Stimulated activated CD8-positive, alpha-beta memory T cell treated with anti-CD3 and anti-CD28 coated beads, Interleukin-15, amount 100 ng/mL, for 4 hours (primary cell): ENCODE results near the gene NR3C2.
A peak's percentile ranks its signal among the peaks of the same experiment; 100 is the strongest.

Source experiments
- DNase-seq, 2 donors: peaks; one replicate each; pipeline ENCODE4 v3.0.0-alpha.2; 2020; ENCODE audit warnings: low read depth in 2 of 2

The NR3C2 gene

DNA sequence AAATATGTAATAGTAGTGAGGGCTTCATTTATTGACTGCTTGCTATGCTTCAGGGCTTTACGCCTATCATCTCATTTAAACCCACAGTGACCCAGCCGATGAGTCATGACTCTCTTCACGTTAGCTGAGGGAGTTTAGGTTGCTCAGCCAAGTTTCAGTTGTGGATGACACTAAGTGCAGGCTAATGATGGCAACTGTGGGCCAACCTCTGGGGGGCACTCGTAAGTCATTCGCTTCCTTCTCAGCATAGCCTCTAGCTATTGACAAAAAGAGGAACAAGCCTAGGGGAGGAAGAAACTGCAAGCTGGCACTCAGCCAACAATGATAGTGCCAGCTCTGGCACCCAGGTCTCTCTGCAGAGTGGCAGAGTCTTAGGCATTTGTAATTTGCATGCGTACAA, 385.3 kb downstream of the NR3C2 start:
- peak; percentile 31 to 60 for DNase-seq

GRCh38 chr4:148055844-148056243, 386.4 kb downstream of the NR3C2 start:
- DNase-seq = no peak

DNA sequence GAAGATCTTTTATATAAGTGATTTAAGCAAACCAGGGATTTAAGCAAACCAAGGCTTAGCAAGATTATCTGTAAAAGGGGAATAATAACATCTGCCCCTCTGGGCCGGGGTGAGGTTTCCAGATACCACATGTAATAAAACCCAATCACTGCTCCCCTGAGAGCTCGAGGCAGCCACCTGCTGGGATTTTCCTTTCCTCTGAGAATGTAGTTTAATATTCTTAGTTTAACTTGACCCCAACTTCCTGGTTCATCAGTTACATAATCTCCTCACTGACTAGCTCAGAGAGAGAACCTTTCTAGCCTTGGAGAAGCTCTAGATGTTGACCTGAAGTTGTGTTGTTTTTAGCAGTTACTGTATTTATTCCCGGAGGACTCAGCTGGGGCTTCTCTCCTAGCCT, 387.9 kb downstream of the NR3C2 start:
- no peak for DNase-seq

- no peak for DNase-seq
Measured at GRCh38 chr4:148053298-148054003, 388.8 kb downstream of the NR3C2 start.

DNA sequence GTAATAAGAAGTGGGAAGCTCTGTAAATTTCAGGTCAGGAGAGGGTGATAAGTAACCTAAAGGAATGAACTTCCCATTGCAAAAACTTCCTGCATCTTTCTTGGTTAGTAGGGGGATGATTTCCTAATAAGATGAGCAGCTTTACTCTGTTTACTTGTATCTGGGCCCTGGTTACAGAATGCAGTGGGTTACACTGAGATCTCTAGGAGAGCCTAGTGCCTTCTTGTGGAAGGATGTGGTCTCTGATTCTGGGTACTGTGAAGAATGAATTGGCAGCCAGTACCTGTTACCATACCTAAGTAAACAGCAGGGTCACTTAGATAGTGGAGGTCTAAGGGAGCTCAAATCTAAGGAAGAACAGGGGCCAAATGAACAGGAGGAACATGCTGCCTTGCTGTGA, 389.8 kb downstream of the NR3C2 start:
- no peak for DNase-seq

GRCh38 chr4:148051403-148051802, 390.8 kb downstream of the NR3C2 start:
- no peak for DNase-seq

DNA sequence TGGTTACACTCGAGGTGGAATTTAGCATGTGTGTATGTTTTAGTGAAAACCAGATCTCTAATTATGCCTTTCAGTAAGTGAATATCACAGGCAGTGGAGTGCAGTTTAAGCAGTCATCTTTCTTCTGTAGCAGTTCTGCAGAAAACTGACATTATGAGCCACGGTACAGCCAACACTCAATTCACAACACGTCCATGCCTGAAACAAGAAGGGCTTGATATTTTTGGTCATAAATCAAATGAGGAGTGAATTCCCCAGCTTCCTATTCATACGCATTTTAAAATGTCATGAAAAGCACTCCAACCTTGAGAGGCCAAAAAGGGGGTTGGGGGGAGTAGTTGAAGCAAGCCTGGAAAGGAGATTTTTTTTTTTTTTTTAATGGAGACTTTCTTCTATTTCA, 393.6 kb downstream of the NR3C2 start:
- DNase-seq = no peak

GRCh38 chr4:148044912-148045352, 397.3 kb downstream of the NR3C2 start:
- DNase-seq = no peak

GRCh38 chr4:148044089-148044911, 397.9 kb downstream of the NR3C2 start:
- no peak for DNase-seq

GRCh38 chr4:148041606-148042329, 400.4 kb downstream of the NR3C2 start:
- no peak for DNase-seq

DNA sequence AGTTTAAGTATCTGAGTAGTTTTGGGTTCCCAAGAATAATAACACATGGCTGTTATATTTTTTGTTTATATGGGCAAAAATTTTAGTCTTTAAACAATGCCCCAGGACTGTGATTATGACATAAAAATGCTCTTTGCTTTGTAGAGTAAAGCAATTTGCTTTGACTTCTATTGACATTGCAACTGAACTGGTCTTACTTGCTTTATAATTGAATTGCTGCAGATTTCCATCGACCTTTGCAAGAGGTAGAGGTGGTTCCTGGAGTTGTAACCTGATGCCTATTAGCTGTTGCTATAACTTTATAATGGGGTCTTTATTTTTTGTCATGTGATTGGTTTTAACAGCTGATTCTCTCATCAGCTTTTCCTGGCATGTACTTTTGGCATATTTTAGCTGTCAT, 407.4 kb downstream of the NR3C2 start:
- no peak for DNase-seq

GRCh38 chr4:148030193-148030873, 411.9 kb downstream of the NR3C2 start:
- no peak for DNase-seq

GRCh38 chr4:148029781-148030180, 412.4 kb downstream of the NR3C2 start:
- no peak for DNase-seq
